Right lobe of liver (tissue), 6 donors: Measurements from ENCODE around the gene HIGD1C. TPM values are rescaled to one million over a fixed set of nuclear protein-coding genes. Genes with fewer than 3 reads are reported as not detected.
A peak's percentile ranks its signal among the peaks of the same experiment; 100 is the strongest.
"Not testable (repeated sequence)": the region's sequence is repeated elsewhere in the genome, so short reads cannot be mapped to it uniquely, and the experiment has no call there.

Experiments used
- ATAC-seq, 4 donors: fragments of 200-7000 bp; cut with Tn5 transposase; one replicate each; pipeline ENCODE4 v1.9.1; 2020; ENCODE audit warnings: mild to moderate bottlenecking in 4 of 4, moderate library complexity in 4 of 4
- DNase-seq, 3 donors: peaks; one replicate each; pipeline ENCODE4 v3.0.0-alpha.2; 2020
- H3K27ac ChIP-seq, 3 donors: fragments of 200-600 bp; one replicate each; pipeline ENCODE4 v1.8.0; 2022
- H3K27me3 ChIP-seq, 2 donors: fragments of 200-600 bp; one replicate each; pipeline ENCODE4 v1.8.0; 2022
- H3K36me3 ChIP-seq, 4 donors: fragments of 200-600 bp; sonication (generic) in 1 of 4; one replicate each; pipeline versions ENCODE4 v1.5.1 to v1.8.0; 2017 to 2022; ENCODE audit warnings: control low read depth in 1 of 4
- H3K4me1 ChIP-seq, 4 donors: fragments of 200-600 bp; sonication (generic) in 1 of 4; one replicate each; pipeline versions ENCODE4 v1.5.1 to v1.8.0; 2017 to 2022; ENCODE audit warnings: control low read depth in 1 of 4
- H3K4me3 ChIP-seq, 3 donors: fragments of 200-600 bp; one replicate each; pipeline ENCODE4 v1.8.0; 2022
- H3K9me3 ChIP-seq, 4 donors: fragments of 200-600 bp; sonication (generic) in 1 of 4; one replicate each; pipeline versions ENCODE4 v1.5.1 to v1.8.0; 2017 to 2022; ENCODE audit warnings: control low read depth in 1 of 4
- POLR2A ChIP-seq: fragments of 450-650 bp; IDR thresholded peaks from one replicate; pipeline ENCODE4 v1.6.1; 2017; ENCODE audit warnings: antibody characterized with exemption, mild to moderate bottlenecking
- WGBS: methylation state at CpG from one replicate; pipeline ENCODE4 v1.1.6; 2018; ENCODE audit warnings: low coverage, low lambda C conversion rate; ENCODE audit not compliant: insufficient coverage; ENCODE audit errors: missing lambda C conversion rate; 5-methylcytosine and 5-hydroxymethylcytosine counted together
- intact Hi-C, 2 donors: fragments of 100-400 bp; cut with DNase I; formaldehyde crosslinking; loops; one replicate each; pipeline versions ENCODE4 v1.11.2 to v1.14.1; 2022
- total RNA-seq, 6 experiments: library from RNA; depleted of rRNA in 2 of 6; stranded (reverse); fragments of >200 nt in 2 of 6; fragmentation: NEBNext Ultra II Directional in 3 of 6; extraction: Animal tissue kit (Norgen Biotek cat#: 25700) in 3 of 6; gene quantifications; one replicate each; pipeline versions ENCODE4 v1.1.0 to v1.2.4, GENCODE V29; 2016 to 2023
- TF ChIP-seq, protein P1 (sequence below), 4 donors: fragments of 200-600 bp in 3 of 4; fragments of 450-650 bp in 1 of 4; IDR thresholded peaks; one replicate each; pipeline versions ENCODE4 v1.5.1 to v1.8.0; 2016 to 2022; ENCODE audit warnings: antibody characterized with exemption in 4 of 4, mild to moderate bottlenecking in 2 of 4
- donor health status: DM: no; HTN: yes; CAD: no.
- donor health status: DM: no; HTN: no; CAD: no.
- donor health status: DM: no; HTN: no; CAD: no.
- donor health status: DM: no; HTN: yes; CAD: no.
- donor health status: DM: no; HTN: yes; CAD: no.

The HIGD1C gene
- total RNA-seq, 6 experiments from 2014 or later = not detected

DNA sequence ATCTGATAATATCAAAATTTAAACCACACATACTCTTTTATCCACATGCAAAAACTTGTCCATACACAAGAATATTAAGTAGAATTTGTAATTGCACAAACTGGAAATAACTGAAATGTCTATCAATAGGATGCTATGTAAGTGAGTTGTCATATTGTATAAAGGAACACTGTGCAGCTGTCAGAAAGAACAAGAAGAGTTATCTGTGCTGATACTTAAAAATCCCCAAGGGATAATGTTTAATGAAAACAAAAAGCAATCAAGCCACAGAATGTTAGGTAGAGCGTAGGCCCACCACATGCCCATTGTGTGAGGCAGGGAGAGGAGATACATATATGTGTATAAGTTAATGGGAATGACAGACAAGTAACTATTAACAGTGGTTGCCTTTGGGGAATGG lies 25.9 kb upstream of the HIGD1C start:
- Histone ChIP-seq H3K27me3 (no peaks in the 10 kb centered on the region), H3K4me1 (peaks cover 0 to 46% (median 22%) of the 10 kb centered on the region in 4 donors), H3K27ac (peak overlapping the region; percentile 47 to 80 (median 76)), H3K9me3 (no peaks in the 10 kb centered on the region), H3K36me3 (peaks cover 0 to 23% (median 13%) of the 10 kb centered on the region in 4 donors), H3K4me3 (peak overlapping the region; percentile 64 to 80 (median 74))
- intact Hi-C loops = loop anchor here in 1 of 2 donors (10.0 kb wide), 1 partner anchor 58 kb away; no protein-coding TSS in a partner anchor
- no peak for DNase-seq
- TF ChIP-seq, protein P1, sequence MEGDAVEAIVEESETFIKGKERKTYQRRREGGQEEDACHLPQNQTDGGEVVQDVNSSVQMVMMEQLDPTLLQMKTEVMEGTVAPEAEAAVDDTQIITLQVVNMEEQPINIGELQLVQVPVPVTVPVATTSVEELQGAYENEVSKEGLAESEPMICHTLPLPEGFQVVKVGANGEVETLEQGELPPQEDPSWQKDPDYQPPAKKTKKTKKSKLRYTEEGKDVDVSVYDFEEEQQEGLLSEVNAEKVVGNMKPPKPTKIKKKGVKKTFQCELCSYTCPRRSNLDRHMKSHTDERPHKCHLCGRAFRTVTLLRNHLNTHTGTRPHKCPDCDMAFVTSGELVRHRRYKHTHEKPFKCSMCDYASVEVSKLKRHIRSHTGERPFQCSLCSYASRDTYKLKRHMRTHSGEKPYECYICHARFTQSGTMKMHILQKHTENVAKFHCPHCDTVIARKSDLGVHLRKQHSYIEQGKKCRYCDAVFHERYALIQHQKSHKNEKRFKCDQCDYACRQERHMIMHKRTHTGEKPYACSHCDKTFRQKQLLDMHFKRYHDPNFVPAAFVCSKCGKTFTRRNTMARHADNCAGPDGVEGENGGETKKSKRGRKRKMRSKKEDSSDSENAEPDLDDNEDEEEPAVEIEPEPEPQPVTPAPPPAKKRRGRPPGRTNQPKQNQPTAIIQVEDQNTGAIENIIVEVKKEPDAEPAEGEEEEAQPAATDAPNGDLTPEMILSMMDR (IDR thresholded peaks at IDR 0.05) = no peak
- no peak for TF ChIP-seq POLR2A
- no peak for ATAC-seq
- WGBS = 27% methylated on average over 1 of the region's 1 CpG

DNA sequence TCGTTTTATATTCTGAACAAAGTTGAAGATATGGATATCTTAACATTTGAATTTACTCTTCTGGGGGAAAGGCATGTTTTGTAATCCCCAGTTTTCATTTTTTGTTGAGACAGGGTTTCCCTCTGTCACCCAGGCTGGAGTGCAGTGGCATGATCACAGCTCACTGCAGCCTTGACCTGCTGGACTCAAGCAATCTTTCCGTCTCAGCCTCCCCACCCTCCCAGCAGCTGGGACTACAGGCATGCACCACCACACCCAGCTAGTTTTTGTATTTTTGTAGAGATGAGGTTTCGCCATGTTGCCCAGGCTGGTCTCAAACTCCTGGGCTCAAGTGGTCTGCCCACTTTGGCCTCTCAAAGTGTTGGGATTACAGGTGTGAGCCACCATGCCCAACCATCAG lies 25.4 kb upstream of the HIGD1C start:
- not testable (repeated sequence) for H3K9me3 ChIP-seq, H3K27me3 ChIP-seq
- ATAC-seq (peak; percentile 38 to 46 (median 45)), DNase-seq (peak; percentile 51 to 75 (median 69))
- peaks cover 0 to 50% (median 23%) of the 10 kb centered on the region in 4 donors for H3K4me1 ChIP-seq
- WGBS = 3% methylated on average over 3 of the region's 3 CpGs
- peak overlapping the region; percentile 47 to 80 (median 76) for H3K27ac ChIP-seq
- peaks cover 0 to 27% (median 13%) of the 10 kb centered on the region in 4 donors for H3K36me3 ChIP-seq
- H3K4me3 ChIP-seq = peak overlapping the region; percentile 64 to 80 (median 74)
- intact Hi-C loops = loop anchor here in 1 of 2 donors (10.0 kb wide), 1 partner anchor 58 kb away; no protein-coding TSS in a partner anchor

DNA sequence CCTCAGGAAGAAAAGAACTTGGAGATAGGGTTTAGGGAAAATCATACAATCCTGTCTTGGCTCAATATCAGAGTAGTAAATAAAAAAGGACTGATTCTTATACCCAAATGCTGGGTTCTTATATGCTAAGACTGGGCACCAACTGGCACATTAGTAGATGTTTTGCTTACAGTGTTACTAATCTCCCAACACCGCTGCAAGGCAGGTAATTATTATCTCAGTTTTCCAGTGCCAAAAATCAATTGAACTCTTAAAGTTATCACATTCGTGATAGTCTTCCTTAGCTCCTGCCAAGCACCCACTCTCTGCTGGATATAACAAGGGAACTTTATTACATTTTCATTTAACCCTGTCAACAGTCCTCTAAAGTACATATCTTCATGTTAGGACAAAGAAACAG lies 25.0 kb upstream of the HIGD1C start:
- Histone ChIP-seq H3K27me3 (no peaks in the 10 kb centered on the region), H3K9me3 (no peaks in the 10 kb centered on the region), H3K27ac (peak overlapping the region; percentile 47 to 80 (median 76)), H3K4me3 (peak overlapping the region; percentile 64 to 80 (median 74)), H3K4me1 (peaks cover 0 to 50% (median 23%) of the 10 kb centered on the region in 4 donors), H3K36me3 (peaks cover 0 to 29% (median 13%) of the 10 kb centered on the region in 4 donors)
- peak; percentile 39 for TF ChIP-seq POLR2A
- TF ChIP-seq, protein P1 (IDR thresholded peaks at IDR 0.05) = no peak
- DNase-seq = no peak
- peak; percentile 21 to 38 (median 34) for ATAC-seq
- intact Hi-C loops = loop anchor here in 1 of 2 donors (10.0 kb wide), 1 partner anchor 57 kb away; no protein-coding TSS in a partner anchor
- 7% methylated on average over 2 of the region's 2 CpGs for WGBS

DNA sequence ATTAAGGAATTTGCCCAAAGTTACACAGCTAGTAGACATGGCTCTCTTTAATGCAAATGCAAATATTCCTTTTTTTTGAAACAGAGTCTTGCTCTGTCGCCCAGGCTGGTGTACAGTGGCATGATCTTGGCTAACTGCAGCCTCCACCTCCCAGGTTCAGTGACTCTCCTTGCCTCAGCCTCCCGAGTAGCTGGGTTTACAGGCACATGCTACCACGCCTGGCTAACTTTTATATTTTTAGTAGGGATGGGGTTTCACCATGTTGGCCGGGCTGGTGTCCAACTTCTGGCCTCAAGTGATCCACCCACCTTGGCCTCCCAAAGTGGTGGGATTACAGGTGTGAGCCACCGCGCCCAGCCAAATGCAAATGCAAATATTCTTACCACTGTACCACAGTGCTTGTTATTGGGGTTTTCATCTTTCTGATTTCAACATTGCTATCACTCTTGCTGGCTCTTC lies 24.5 kb upstream of the HIGD1C start:
- intact Hi-C loops = loop anchor here in 1 of 2 donors (10.0 kb wide), 1 partner anchor 57 kb away; no protein-coding TSS in a partner anchor
- ATAC-seq = no peak

More for the DNA sequence above, 24.5 kb upstream of the HIGD1C start:
- Histone ChIP-seq H3K4me3 (peak overlapping the region; percentile 64 to 80 (median 74)), H3K4me1 (peaks cover 0 to 50% (median 21%) of the 10 kb centered on the region in 4 donors), H3K36me3 (peaks cover 0 to 29% (median 13%) of the 10 kb centered on the region in 4 donors), H3K27me3 (no peaks in the 10 kb centered on the region), H3K9me3 (no peaks in the 10 kb centered on the region), H3K27ac (peak overlapping the region; percentile 47 to 80 (median 76))
- TF ChIP-seq, protein P1 (IDR thresholded peaks at IDR 0.05) = no peak
- TF ChIP-seq POLR2A = no peak
- WGBS = 25% methylated on average over 6 of the region's 6 CpGs
- DNase-seq = no peak
